GOT3 (cell line): ENCODE data around the gene TRIOBP.

ENCODE experiments used
- DNase-seq: peaks from one replicate; lab custom pipeline; 2025; ENCODE audit warnings: mixed read lengths; lab: John Stamatoyannopoulos, UW

The TRIOBP gene

GRCh38 chr22:37669586-37669985 lies 27.3 kb upstream of the TRIOBP start:
- no peak for DNase-seq

- no peak for DNase-seq
Measured at GRCh38 chr22:37672206-37672919, 24.5 kb upstream of the TRIOBP start.

- DNase-seq = no peak
Measured at GRCh38 chr22:37672920-37673455, 23.9 kb upstream of the TRIOBP start.

GRCh38 chr22:37674248-37674647 lies 22.6 kb upstream of the TRIOBP start:
- DNase-seq = no peak

- peak; percentile 97 for DNase-seq
Measured at GRCh38 chr22:37674951-37675929, 21.6 kb upstream of the TRIOBP start, which contains the start of gene LGALS1. Gene LGALS1 (plus strand): TSS chr22:37675636. CDS start chr22:37675703, 67 bp downstream.

GRCh38 chr22:37675930-37676735 lies 20.7 kb upstream of the TRIOBP start:
- DNase-seq = no peak

GRCh38 chr22:37676736-37677492 lies 19.9 kb upstream of the TRIOBP start:
- peak; percentile 86 for DNase-seq

GRCh38 chr22:37677493-37677974 lies 19.3 kb upstream of the TRIOBP start:
- DNase-seq = no peak

- DNase-seq = no peak
Measured at GRCh38 chr22:37678372-37678771, 18.5 kb upstream of the TRIOBP start.

- DNase-seq = no peak
Measured at GRCh38 chr22:37679670-37680069, 17.2 kb upstream of the TRIOBP start.

- no peak for DNase-seq
Measured at GRCh38 chr22:37680191-37680851, 16.5 kb upstream of the TRIOBP start.

- no peak for DNase-seq
Measured at GRCh38 chr22:37681001-37681424, 15.8 kb upstream of the TRIOBP start.

- peak; percentile 47 for DNase-seq
Measured at GRCh38 chr22:37681556-37682049, 15.2 kb upstream of the TRIOBP start.

- DNase-seq = no peak
Measured at GRCh38 chr22:37684803-37685615, 11.8 kb upstream of the TRIOBP start.

GRCh38 chr22:37686002-37686982 lies 10.6 kb upstream of the TRIOBP start, which contains the start of gene NOL12:
Gene NOL12 (plus strand): TSS chr22:37686343. CDS start chr22:37686393, 50 bp downstream.
- peak; percentile 47 for DNase-seq

- DNase-seq = no peak
Measured at GRCh38 chr22:37690407-37690806, 6.4 kb upstream of the TRIOBP start.

- no peak for DNase-seq
Measured at GRCh38 chr22:37690901-37691504, 5.8 kb upstream of the TRIOBP start.
